Loucy (cell line): ENCODE results near the gene MGMT.

Experiments used
- CTCF ChIP-seq: fragments of 200-600 bp; sonication (generic); conservative IDR thresholded peaks from 2 replicates; pipeline ENCODE4 v1.5.1; 2014; ENCODE audit warnings: mild to moderate bottlenecking, antibody characterized with exemption, low read length
- EZH2phosphoT487 ChIP-seq: fragments of 200-600 bp; IDR thresholded peaks from 2 replicates; pipeline ENCODE4 v1.6.1; 2018; ENCODE audit warnings: antibody characterized with exemption, mild to moderate bottlenecking, moderate library complexity, borderline replicate concordance

- TF ChIP-seq CTCF (no peak), EZH2phosphoT487 (no peak)
These were observed 310.6 kb downstream of the MGMT start for GRCh38 chr10:129777687-129778086.
